C4-2B (cell line): ENCODE results near the gene WASHC4.

Source experiments
- H3K27ac ChIP-seq: fragments of 450-650 bp; 2 replicates; pipeline ENCODE4 v1.5.1; 2017
- CTCF ChIP-seq: fragments of 450-650 bp; conservative IDR thresholded peaks from 2 replicates; pipeline ENCODE4 v1.5.1; 2017; ENCODE audit warnings: mild to moderate bottlenecking
- ZFX ChIP-seq: fragments of 450-650 bp; IDR thresholded peaks from 2 replicates; pipeline ENCODE4 v1.6.1; 2017

WASHC4 gene

DNA sequence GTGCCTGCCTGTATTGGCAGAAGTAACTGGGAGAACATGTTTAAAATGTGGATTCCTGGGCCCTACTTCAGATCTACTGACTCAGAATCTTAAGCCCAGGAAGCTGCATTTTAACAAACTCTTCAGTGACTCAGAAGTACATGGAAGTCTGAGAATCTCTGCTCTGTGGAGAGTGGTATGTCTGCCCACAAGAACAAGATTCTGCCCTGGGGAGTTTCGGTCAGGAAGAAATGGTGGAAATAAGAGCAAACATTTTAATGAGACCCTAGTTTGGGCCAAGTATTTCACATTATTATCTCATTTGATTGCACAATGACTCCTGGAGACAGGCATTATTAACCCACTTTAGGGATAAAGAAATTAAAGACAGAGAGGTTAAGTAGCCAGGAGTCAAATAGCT is 31.4 kb upstream of the WASHC4 start:
- TF ChIP-seq ZFX (no peak), CTCF (no peak)

DNA sequence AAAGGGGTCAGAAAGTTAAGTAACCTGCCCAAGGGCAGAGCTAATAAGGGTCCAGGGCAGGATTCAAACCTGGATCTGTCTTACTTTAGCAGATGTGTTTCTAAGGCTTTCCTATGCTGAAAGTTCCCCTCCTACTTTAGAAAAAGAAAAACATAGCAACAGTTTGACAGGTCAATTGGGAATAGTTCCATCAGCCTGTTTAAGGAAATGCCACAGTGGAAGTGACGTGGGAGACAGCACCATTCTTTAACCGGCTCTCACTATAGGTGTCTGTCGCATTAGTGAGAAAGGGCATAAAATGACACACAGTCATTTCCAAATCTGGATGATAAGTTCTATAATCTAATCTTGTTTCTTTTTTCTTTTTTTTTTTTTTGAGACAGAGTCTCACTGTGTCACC is 30.6 kb upstream of the WASHC4 start:
- no peak overlapping the region for H3K27ac ChIP-seq

More for the DNA sequence above, 31.4 kb upstream of the WASHC4 start:
- H3K27ac ChIP-seq = no peak overlapping the region

DNA sequence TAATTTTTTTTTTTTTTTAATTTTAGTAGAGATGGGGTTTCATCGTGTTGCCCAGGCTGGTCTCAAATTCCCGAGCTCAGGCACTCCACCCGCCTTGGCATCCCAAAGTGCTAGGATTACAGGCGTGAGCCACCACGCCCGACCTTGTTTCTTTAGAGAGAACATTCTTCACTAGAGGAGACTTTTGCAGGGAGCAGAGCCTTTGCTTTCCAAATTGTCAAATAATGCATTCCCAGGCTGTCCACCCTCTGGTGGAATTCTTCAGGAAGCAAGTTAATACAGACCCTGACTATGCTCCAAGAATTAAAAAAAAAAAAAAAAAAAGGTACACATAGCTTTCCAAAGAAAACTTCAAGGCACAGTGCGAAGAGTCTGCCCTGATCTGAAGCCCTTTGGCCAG is 30.1 kb upstream of the WASHC4 start:
- H3K27ac ChIP-seq = no peak overlapping the region

More for the DNA sequence above, 30.6 kb upstream of the WASHC4 start:
- TF ChIP-seq ZFX = no peak
- TF ChIP-seq CTCF = no peak

DNA sequence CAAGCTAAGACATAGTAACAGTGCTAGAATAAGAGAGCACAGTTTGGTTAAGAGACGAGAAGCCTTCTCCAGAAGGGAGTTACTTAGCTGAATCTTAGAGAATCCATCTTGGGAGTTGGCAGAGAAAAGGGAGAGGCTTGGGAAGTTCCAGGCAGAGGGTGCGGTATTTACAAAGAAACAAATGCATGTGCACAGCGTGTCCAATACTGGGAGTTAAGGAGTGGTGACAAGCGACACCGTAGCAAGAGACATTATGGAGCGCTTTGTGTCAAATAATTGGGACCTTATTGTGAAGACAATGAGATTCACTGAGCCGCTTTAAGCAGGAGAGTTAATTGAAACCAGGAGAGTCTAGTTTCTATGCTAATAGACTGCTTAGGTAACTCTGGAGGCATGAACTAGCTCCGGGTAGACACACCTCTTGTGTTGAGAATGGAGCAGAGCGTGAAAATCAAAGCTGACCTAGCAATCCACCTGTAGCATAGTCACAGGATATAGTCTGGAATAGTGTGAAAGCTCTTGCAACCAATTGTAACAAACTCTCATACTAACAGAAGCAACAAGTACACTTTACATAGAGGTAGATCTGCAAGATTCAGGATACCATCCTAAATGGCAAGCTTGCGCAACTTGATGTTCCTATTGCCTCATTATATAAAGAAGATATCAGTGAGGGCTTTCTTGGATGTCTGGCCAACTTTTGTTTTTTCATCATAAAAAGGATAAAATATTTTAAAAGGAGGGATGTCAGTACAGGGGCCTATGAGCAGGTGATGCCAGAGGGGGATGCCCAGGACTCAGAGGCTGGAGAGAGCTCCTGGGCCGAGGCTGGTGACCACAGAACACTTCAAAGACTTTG is 28.6 kb upstream of the WASHC4 start:
- H3K27ac ChIP-seq = no peak overlapping the region
- TF ChIP-seq CTCF (no peak), ZFX (no peak)

More for the DNA sequence above, 30.1 kb upstream of the WASHC4 start:
- no peak for TF ChIP-seq CTCF
- TF ChIP-seq ZFX = no peak

DNA sequence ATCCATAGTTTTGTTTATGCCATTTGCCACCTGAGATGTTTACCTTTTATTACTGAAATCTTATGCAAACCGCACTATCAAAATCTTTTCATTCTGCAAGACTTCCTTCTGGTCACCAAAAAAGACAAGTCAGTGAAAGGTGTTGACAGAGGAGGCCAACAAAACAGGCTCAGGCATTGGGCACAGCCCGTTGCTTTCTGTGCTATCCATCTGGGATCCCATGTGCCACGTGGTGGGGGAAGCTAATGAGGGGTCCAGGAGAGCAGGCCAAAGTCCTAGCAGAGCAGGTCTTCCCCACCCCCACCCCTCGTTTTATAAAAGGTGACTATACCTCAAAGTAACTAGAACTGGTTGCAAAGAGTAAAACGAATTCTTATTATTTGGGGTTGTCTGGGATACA is 24.5 kb upstream of the WASHC4 start:
- TF ChIP-seq ZFX (no peak), CTCF (no peak)
- H3K27ac ChIP-seq = no peak overlapping the region

DNA sequence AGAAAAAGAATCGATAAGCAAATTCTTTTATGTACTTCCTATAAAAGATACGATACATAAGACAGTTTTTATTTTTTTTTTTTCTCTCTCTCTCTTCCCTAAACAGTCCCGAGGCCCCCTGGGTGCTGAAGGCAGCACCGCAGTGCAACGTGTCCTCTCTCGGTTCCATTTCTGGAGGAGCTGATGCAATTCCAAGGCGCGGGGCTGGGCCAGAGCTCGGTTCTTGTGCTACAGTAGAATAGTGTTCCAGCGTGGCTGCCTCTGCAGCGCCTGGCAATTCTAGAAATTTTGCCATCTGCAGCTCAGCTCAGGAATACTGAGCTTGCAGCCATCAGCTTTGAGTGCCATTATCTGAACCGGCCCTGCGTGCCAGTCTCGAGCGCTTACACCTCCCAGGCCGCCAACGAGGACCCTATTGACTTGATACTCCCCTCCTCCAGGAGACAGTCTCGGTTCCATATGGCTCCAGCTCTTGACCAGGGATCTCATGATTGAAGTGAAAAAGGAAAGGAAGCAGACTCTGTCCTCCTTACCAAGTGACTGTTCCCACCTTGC is 23.9 kb upstream of the WASHC4 start:
- TF ChIP-seq CTCF = no peak
- TF ChIP-seq ZFX = no peak
- H3K27ac ChIP-seq = peak overlapping the region; percentile 20; the same call in 1 of the 2 replicates
